Measurements from ENCODE around the gene MRPS2. TPM values are rescaled to one million over a fixed set of nuclear protein-coding genes. Genes with fewer than 3 reads are reported as not detected.
"Not testable (repeated sequence)": the region's sequence is repeated elsewhere in the genome, so short reads cannot be mapped to it uniquely, and the experiment has no call there.

The MRPS2 gene
- total RNA-seq, 1 experiment from 2014 or later: 62.4 TPM

DNA sequence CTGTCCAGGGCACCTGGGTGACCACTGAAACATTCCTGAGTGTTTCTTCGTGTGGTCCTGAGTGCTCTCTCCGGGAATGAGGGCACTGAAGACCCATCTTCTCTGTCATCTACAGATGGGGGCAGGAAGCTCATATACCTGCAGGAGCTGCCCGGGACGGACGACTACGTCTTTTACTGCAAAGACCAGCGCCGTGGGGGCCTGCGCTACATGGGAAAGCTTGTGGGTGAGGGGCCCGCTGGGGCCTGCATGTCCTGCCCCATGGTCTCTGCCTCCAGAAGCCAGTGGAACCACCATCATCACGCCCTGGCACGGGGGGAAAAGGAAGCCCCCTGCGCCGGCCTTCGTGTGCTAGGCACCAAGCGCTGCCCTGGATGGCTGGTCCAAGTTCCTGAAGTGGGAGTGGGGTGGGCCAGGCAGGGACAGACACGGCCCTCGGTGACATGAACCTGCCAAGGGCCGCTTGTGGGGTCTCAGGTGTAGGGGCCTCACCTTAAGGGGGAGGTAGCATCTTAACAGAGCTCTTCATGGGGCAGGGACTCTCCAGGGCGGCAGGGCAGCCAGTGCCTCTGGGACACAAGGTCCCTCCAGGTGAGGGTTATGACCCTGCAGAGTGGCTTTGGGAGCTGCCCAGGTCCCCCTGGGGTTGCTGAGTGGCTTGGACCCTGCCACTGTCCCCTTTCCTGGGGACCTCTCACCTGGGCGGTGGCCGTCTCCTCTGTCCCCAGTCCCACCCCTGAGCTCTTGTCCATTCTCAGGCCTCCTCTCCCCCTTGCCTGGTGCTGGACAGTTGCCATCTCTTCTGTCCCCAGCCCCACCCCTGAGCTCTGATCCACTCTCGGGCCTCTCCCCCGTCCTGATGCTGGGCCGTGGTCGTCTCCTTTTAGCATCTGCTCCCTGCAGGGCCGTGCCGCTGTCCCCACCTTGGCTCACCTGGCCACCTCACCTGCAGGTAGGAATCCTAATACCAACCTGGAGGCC, 47.6 kb downstream of the MRPS2 start:
- intact Hi-C loops (cut with micrococcal nuclease): no loop called here
- CTCF ChIA-PET: no interaction called here

DNA sequence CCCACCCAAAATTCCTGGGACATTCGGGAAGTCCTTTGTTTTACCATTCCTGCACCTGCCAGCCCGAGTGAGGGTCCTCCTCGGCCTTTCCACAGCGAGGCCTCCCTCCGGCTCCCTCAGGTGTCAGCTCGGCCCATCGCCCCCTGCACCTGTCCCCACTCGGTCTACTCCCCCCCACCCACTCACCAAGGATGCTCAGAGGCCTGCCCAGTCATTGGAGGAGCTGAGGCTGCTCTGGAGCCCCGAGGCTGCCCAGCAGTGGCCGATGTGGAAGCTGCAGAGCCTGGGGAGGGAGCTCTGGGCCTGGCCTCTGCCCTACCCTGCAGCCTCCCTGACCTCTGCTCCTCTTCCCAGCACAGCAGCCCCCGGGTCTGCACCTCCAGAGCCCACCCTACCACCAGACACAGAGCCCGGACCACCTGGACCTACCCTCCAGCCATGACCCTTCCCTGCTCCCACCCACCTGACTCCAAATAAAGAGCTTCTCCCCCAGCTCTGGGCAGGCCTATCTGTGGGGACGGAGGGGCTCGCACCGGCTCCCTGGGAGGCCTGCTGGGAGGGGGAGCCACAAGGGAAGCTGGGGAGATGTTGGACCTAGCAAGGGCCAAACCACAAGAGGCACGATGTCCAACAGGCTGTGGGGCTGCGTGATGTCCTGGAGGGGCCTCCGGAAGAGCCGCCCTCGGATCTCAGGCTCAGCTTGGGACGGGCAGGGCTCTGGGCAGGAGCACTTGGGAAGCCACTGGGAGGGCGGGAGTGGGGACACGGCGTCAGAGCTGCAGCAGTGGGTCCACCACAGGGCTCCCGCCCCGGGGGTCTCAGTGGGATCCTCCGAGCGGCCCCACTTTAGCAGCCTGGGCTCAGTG, 49.2 kb downstream of the MRPS2 start:
- BruUV-seq (replicated peaks); POLR2A ChIA-PET (ENCODE audit: unreplicated experiment): not testable (repeated sequence)

More for the DNA sequence above, 47.6 kb downstream of the MRPS2 start:
- no peaks in the 10 kb centered on the region for H4K20me1 ChIP-seq (ENCODE audit: low read length)
- H3K27ac ChIP-seq (ENCODE audit: low read length): no peak overlapping the region
- H3K27me3 ChIP-seq (ENCODE audit: low read length): no peaks in the 10 kb centered on the region
- H3K9me3 ChIP-seq (ENCODE audit: low read length): no peaks in the 10 kb centered on the region
- POLR2A ChIA-PET (ENCODE audit: unreplicated experiment): no interaction called here
- H2AFZ ChIP-seq (ENCODE audit: low read length): no peak overlapping the region
- DNase-seq: no peak
- no peak for TF ChIP-seq EZH2 (IDR thresholded peaks at IDR 0.05; ENCODE audit: low read length, unreplicated experiment)
- TF ChIP-seq, protein P1, sequence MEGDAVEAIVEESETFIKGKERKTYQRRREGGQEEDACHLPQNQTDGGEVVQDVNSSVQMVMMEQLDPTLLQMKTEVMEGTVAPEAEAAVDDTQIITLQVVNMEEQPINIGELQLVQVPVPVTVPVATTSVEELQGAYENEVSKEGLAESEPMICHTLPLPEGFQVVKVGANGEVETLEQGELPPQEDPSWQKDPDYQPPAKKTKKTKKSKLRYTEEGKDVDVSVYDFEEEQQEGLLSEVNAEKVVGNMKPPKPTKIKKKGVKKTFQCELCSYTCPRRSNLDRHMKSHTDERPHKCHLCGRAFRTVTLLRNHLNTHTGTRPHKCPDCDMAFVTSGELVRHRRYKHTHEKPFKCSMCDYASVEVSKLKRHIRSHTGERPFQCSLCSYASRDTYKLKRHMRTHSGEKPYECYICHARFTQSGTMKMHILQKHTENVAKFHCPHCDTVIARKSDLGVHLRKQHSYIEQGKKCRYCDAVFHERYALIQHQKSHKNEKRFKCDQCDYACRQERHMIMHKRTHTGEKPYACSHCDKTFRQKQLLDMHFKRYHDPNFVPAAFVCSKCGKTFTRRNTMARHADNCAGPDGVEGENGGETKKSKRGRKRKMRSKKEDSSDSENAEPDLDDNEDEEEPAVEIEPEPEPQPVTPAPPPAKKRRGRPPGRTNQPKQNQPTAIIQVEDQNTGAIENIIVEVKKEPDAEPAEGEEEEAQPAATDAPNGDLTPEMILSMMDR (conservative IDR thresholded peaks at IDR 0.05; ENCODE audit: low read depth, low read length): no peak
- no peak for TF ChIP-seq EZH2phosphoT487 (IDR thresholded peaks at IDR 0.05; ENCODE audit: borderline replicate concordance, low read length)
- BruUV-seq (replicated peaks): no TSS peak
- H3K4me1 ChIP-seq (ENCODE audit: insufficient read depth, low read length): peaks cover 6% of the 10 kb centered on the region; the same call in 1 of the 2 replicates
- no peaks in the 10 kb centered on the region for H3K9me2 ChIP-seq (replicated peaks; ENCODE audit: low read length)
- H3K79me2 ChIP-seq (ENCODE audit: low read length): no peaks in the 10 kb centered on the region
- no peak overlapping the region for H3K4me2 ChIP-seq (ENCODE audit: low read length)
- no peak overlapping the region for H3K4me3 ChIP-seq (ENCODE audit: low read length)
- no peaks in the 10 kb centered on the region for H3K36me3 ChIP-seq (ENCODE audit: low read depth, low read length)
- no peak for ATAC-seq
- H3F3A ChIP-seq (ENCODE audit: low read length, unreplicated experiment): no peaks in the 10 kb centered on the region
- H3K9ac ChIP-seq (ENCODE audit: low read length): no peak overlapping the region

DNA sequence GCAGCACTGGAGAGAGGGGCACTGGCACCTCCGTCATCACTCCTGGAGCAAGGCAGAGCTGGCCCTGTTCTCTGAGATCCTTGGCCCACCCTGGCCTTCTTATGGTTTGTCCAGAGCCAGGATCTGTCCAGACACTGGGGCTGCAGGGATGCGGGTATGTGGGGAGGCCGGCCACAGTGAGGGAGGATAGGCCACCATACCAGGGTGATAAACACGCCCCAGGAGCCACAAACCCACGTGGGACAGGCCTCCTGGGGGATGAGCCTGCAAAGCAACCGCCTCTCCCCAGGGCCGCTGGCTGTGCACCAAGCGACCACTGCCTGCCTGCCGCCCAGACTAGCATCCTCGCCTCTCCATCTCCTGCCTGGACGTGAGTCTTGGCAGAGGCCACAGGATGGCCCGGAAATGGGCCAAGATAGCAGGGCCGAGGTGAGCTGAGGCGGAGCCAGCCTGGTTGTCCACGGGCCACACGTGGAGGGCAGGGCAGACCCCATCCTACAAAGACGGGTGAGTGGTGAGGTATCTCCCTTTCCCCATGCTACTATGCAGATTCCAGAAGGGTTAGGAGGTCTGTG, 49.9 kb downstream of the MRPS2 start:
- ATAC-seq (no peak), DNase-seq (no peak)
- Histone ChIP-seq H3K79me2 (ENCODE audit: low read length) (no peaks in the 10 kb centered on the region), H3K9ac (ENCODE audit: low read length) (no peak overlapping the region), H3K36me3 (ENCODE audit: low read depth, low read length) (no peaks in the 10 kb centered on the region), H3K4me1 (ENCODE audit: insufficient read depth, low read length) (no peaks in the 10 kb centered on the region), H3F3A (ENCODE audit: low read length, unreplicated experiment) (no peaks in the 10 kb centered on the region), H4K20me1 (ENCODE audit: low read length) (no peaks in the 10 kb centered on the region), H3K4me3 (ENCODE audit: low read length) (no peak overlapping the region), H3K4me2 (ENCODE audit: low read length) (no peak overlapping the region), H3K9me3 (ENCODE audit: low read length) (no peaks in the 10 kb centered on the region), H2AFZ (ENCODE audit: low read length) (no peak overlapping the region), H3K27me3 (ENCODE audit: low read length) (no peaks in the 10 kb centered on the region), H3K27ac (ENCODE audit: low read length) (no peak overlapping the region), H3K9me2 (replicated peaks; ENCODE audit: low read length) (no peaks in the 10 kb centered on the region)
- no TSS peak for BruUV-seq (replicated peaks)
- CTCF ChIA-PET: no interaction called here
- intact Hi-C loops (cut with micrococcal nuclease): no loop called here
- POLR2A ChIA-PET (ENCODE audit: unreplicated experiment): no interaction called here
- TF ChIP-seq, protein P1 (conservative IDR thresholded peaks at IDR 0.05; ENCODE audit: low read depth, low read length): no peak
- TF ChIP-seq EZH2 (IDR thresholded peaks at IDR 0.05; ENCODE audit: low read length, unreplicated experiment): no peak
- TF ChIP-seq EZH2phosphoT487 (IDR thresholded peaks at IDR 0.05; ENCODE audit: borderline replicate concordance, low read length): no peak

More for the DNA sequence above, 49.2 kb downstream of the MRPS2 start:
- H3K4me3 ChIP-seq (ENCODE audit: low read length); ATAC-seq; CTCF ChIA-PET; H3F3A ChIP-seq (ENCODE audit: low read length, unreplicated experiment); H4K20me1 ChIP-seq (ENCODE audit: low read length); DNase-seq; H3K4me2 ChIP-seq (ENCODE audit: low read length); H3K4me1 ChIP-seq (ENCODE audit: insufficient read depth, low read length); H2AFZ ChIP-seq (ENCODE audit: low read length); H3K9me3 ChIP-seq (ENCODE audit: low read length); H3K36me3 ChIP-seq (ENCODE audit: low read depth, low read length); H3K27ac ChIP-seq (ENCODE audit: low read length); H3K27me3 ChIP-seq (ENCODE audit: low read length); H3K9me2 ChIP-seq (replicated peaks; ENCODE audit: low read length); H3K9ac ChIP-seq (ENCODE audit: low read length); intact Hi-C loops (cut with micrococcal nuclease); H3K79me2 ChIP-seq (ENCODE audit: low read length): not testable (repeated sequence)
